Measurements from ENCODE around the gene KCNJ9.

GRCh38 chr1:160092366-160093068 is 11.2 kb downstream of the KCNJ9 start:
- TF ChIP-seq EZH2 (IDR thresholded peaks at IDR 0.05; ENCODE audit: insufficient read depth, low read length) = no peak
- TF ChIP-seq CTCF (IDR thresholded peaks at IDR 0.05; ENCODE audit: insufficient read depth, low read depth, low read length) = no peak

All from astrocyte (in vitro differentiated cells and primary cell).